AG09309 (cell line): ENCODE data around the gene SCAF11.
A peak's percentile ranks its signal among the peaks of the same experiment; 100 is the strongest.

ENCODE experiments used
- DNase-seq: peaks from one replicate; pipeline ENCODE4 v3.0.0-alpha.2; 2010; ENCODE audit warnings: low read depth
- H3K4me3 ChIP-seq: 2 replicates; pipeline ENCODE4 v1.5.1; 2011; ENCODE audit warnings: mild to moderate bottlenecking, low read depth, low read length, moderate library complexity; ENCODE audit not compliant: control insufficient read depth
- TF ChIP-seq, protein P1 (sequence below): IDR thresholded peaks from 2 replicates; pipeline ENCODE4 v1.5.1; 2011; ENCODE audit warnings: mild to moderate bottlenecking, low read depth, low read length, inconsistent platforms; ENCODE audit not compliant: insufficient read depth, control insufficient read depth; ENCODE audit errors: missing control alignments

SCAF11 gene

DNA sequence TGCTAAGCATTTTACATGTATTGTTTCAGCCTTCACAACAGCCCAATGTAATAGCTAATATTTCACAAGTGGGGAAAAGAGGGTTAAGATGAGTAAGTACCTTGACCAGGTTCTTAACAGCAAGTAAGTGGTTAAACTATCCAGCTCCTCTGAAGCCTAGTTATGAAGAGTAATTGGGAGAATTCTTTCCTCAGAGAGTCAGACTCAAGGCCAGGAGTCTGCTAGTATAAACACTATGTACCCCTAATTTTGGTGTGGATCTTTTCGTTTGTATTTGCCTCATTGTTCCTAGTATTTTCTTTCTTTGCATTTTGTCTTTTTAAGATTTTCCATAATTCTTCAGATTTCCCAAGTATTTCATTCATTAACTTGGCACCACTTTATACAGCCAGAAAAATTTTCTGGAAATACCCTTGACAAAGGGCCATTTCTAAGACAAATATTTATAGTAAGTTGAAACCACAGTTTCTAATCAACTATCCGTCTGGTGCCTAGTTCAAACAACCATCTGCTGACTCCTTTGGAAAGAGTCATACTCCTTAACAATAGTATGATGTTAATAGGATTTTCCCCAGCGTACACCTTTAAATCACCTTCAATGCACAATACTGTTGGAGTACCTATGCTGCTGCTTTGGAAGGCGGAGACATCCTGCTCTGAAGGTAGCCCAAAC is 81.2 kb downstream of the SCAF11 start:
- no peak overlapping the region for H3K4me3 ChIP-seq
- no peak for DNase-seq
- TF ChIP-seq, protein P1, sequence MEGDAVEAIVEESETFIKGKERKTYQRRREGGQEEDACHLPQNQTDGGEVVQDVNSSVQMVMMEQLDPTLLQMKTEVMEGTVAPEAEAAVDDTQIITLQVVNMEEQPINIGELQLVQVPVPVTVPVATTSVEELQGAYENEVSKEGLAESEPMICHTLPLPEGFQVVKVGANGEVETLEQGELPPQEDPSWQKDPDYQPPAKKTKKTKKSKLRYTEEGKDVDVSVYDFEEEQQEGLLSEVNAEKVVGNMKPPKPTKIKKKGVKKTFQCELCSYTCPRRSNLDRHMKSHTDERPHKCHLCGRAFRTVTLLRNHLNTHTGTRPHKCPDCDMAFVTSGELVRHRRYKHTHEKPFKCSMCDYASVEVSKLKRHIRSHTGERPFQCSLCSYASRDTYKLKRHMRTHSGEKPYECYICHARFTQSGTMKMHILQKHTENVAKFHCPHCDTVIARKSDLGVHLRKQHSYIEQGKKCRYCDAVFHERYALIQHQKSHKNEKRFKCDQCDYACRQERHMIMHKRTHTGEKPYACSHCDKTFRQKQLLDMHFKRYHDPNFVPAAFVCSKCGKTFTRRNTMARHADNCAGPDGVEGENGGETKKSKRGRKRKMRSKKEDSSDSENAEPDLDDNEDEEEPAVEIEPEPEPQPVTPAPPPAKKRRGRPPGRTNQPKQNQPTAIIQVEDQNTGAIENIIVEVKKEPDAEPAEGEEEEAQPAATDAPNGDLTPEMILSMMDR = no peak

DNA sequence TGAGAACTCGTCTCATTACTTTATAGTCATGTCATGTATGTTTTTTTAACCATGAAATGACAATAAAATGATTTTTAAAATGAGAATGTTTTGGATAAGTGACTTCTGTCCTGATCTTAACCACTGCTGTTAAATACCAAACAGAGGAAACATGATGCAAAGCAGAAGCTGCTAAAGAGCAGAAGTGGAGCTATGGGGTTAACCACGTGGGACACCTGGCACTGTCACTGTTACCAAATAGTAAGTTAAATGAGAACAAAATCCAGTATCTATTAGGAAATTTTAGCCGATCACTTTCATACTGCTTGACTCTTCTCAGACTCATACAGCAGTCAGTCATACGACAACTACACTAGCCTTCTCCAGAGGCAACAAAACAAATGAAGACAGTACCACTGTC is 82.4 kb downstream of the SCAF11 start:
- TF ChIP-seq, protein P1 = no peak

DNA sequence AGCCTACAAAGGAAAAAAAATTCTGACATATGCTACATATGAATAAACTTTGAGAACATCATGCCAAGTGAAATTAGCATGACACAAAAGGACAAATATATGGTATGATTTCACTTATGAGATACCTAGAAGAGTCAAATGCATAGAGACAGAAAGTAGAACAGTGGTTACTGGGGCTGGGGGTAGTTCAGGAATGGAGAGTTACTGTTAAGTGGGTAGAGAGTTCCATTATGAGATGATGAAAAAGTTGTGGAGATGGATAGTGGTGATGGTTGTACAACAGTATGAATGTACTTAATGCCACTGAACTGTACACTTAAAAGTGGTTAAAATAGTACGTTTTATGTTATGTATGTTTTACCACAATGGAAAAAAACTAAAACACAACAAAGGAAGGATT is 92.3 kb downstream of the SCAF11 start:
- TF ChIP-seq, protein P1 = no peak
- H3K4me3 ChIP-seq = no peak overlapping the region

More for the DNA sequence above, 82.4 kb downstream of the SCAF11 start:
- no peak for DNase-seq
- no peak overlapping the region for H3K4me3 ChIP-seq

DNA sequence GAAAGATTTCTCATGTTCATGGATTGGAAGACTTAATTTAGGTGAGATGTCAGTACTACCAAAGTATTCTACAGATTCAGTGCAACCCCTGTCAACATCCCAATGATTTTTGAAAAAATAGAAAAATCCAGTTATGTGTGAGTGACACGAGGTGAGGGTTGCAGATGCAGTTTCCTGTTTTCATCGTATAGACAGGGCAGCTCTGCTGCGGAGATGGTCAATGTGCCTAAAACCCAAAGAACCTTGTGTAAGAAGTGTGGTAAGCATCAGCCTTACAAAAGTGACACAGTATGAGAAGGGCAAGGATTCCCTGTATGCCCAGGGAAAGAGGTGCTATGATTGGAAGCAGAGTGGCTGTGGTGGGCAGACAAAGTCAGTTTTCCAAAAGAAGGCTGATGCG is 94.4 kb downstream of the SCAF11 start:
- TF ChIP-seq, protein P1 = no peak
- DNase-seq = no peak
- no peak overlapping the region for H3K4me3 ChIP-seq

More for the DNA sequence above, 92.3 kb downstream of the SCAF11 start:
- no peak for DNase-seq

DNA sequence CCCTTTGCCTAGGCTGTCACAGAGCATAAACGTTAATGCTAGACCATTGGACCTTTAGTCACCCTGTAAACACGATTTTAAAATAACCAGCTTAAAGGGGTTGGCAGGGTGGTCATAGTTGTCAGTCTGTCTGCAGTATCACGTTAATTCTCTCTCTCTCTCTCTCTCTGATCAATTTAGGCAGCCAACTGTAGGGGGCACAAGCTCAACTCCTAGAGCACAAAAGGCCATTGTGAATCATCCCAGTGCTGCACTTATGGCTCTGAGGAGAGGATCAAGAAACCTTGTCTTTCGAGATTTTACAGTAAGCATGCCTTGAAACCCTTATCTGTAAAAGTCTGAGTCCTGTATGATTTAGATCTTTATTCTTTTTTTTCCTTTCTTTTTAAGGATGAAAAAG is 97.1 kb downstream of the SCAF11 start:
- no peak overlapping the region for H3K4me3 ChIP-seq
- no peak for DNase-seq
- TF ChIP-seq, protein P1 = peak; percentile 26

DNA sequence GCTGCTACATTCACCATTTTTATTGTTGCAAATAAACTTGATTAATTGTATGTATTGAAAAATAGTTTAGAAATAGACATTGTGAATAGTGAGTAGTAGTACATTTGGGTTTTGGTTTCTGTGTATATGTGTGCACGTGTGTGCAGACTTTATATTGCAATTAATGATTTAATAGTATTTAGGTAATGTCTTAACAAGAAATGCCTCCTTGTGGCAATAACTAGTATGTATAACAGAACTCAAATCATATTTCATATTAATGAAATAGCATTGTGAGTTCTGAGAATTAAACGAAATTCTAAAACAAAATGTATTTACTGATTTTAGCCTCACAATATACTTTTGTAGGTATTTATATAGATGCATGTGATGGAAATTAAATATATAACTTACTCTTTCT is 100.1 kb downstream of the SCAF11 start:
- no peak for DNase-seq
- TF ChIP-seq, protein P1 = no peak
- no peak overlapping the region for H3K4me3 ChIP-seq
